A549 (cell line): ENCODE results near the gene ANKRD12. TPM values are rescaled to one million over a fixed set of nuclear protein-coding genes. Genes with fewer than 3 reads are reported as not detected.

Experiments
- ATAC-seq, 2 experiments: fragments of 200-7000 bp in 1 of 2; fragments of >200 bp in 1 of 2; cut with Nextera tagmentation in 1 of 2; cut with Tn5 transposase in 1 of 2; 3 replicates each; pipeline versions ENCODE4 v1.8.0 to v1.9.1; 2018 to 2020; ENCODE audit warnings: mild to moderate bottlenecking in 1 of 2, moderate library complexity in 1 of 2
- CTCF ChIA-PET: fragments of 300-600 bp; sonication (Branson Sonifier 250); formaldehyde crosslinking; extraction: SDS; loops from one replicate; lab custom pipeline; 2021; ENCODE audit warnings: antibody characterized with exemption, inconsistent platforms; lab: Yijun Ruan, JAX
- POLR2A ChIA-PET: fragments of 350-600 bp; formaldehyde crosslinking; extraction: SDS; loops from one replicate; lab custom pipeline; 2021; ENCODE audit warnings: antibody characterized with exemption, inconsistent platforms; lab: Yijun Ruan, JAX
- DNase-seq, 2 experiments: peaks; one replicate each; pipeline versions ENCODE4 v3.0.0 to v3.0.0-alpha.2; 2011 to 2016; ENCODE audit warnings: low read depth in 1 of 2, low spot score in 1 of 2
- FAIRE-seq: peaks from 2 replicates; lab custom pipeline; 2011; peaks lifted over from hg19 to GRCh38; lab: Jason Lieb, UNC
- H3K27ac ChIP-seq, 2 experiments: fragments of >200 bp; sonication (Bioruptor Twin); formaldehyde crosslinking; 3 replicates each; pipeline ENCODE4 v1.5.1; 2016 to 2017
- H3K4me1 ChIP-seq: fragments of >200 bp; sonication (Bioruptor Twin); formaldehyde crosslinking; 3 replicates; pipeline ENCODE4 v1.6.1; 2016
- H3K4me2 ChIP-seq: fragments of >200 bp; sonication (Bioruptor Twin); formaldehyde crosslinking; 3 replicates; pipeline ENCODE4 v1.6.1; 2016
- H3K4me3 ChIP-seq: fragments of >200 bp; sonication (Bioruptor Twin); formaldehyde crosslinking; 3 replicates; pipeline ENCODE4 v1.5.1; 2016
- H3K9me3 ChIP-seq: fragments of >200 bp; sonication (Bioruptor Twin); formaldehyde crosslinking; 3 replicates; pipeline ENCODE4 v1.6.1; 2016
- CEBPB ChIP-seq, 2 experiments: fragments of >200 bp in 1 of 2; sonication (Bioruptor Twin) in 1 of 2; formaldehyde crosslinking in 1 of 2; IDR thresholded peaks; 2 replicates each; pipeline ENCODE4 v1.6.1; 2012 to 2016
- CHD4 ChIP-seq: fragments of 200-600 bp; sonication (generic); IDR thresholded peaks from 2 replicates; pipeline ENCODE4 v1.6.1; 2016; ENCODE audit warnings: antibody characterized with exemption, mild to moderate bottlenecking, borderline replicate concordance
- FOXS1 ChIP-seq: fragments of 250-450 bp; sonication (Bioruptor Pico); IDR thresholded peaks from 2 replicates; pipeline ENCODE4 v1.5.0; 2020; ENCODE audit warnings: mild to moderate bottlenecking, moderate library complexity
- HDAC2 ChIP-seq: fragments of 200-600 bp; sonication (generic); IDR thresholded peaks from 2 replicates; pipeline ENCODE4 v1.6.1; 2016
- HOXA7 ChIP-seq: fragments of 250-450 bp; sonication (Bioruptor Pico); IDR thresholded peaks from 2 replicates; pipeline ENCODE4 v1.5.0; 2020; ENCODE audit warnings: mild to moderate bottlenecking, moderate library complexity
- HOXB13 ChIP-seq: fragments of 250-450 bp; sonication (Bioruptor Pico); IDR thresholded peaks from 2 replicates; pipeline ENCODE4 v1.5.0; 2020; ENCODE audit warnings: low read depth, mild to moderate bottlenecking, moderate library complexity
- JUN ChIP-seq, 2 experiments: fragments of >200 bp; sonication (Bioruptor Twin); formaldehyde crosslinking; IDR thresholded peaks; 2 replicates in 1 of 2; 3 replicates in 1 of 2; pipeline ENCODE4 v1.6.1; 2016 to 2017
- JUNB ChIP-seq: fragments of >200 bp; sonication (Bioruptor Twin); formaldehyde crosslinking; IDR thresholded peaks from 2 replicates; pipeline ENCODE4 v1.6.1; 2016
- KDM1A ChIP-seq: fragments of 200-600 bp; sonication (generic); IDR thresholded peaks from 2 replicates; pipeline ENCODE4 v1.6.1; 2016; ENCODE audit warnings: low read depth, mild to moderate bottlenecking
- KDM5A ChIP-seq: fragments of 200-600 bp; sonication (generic); IDR thresholded peaks from 2 replicates; pipeline ENCODE4 v1.6.1; 2016; ENCODE audit warnings: antibody characterized with exemption, mild to moderate bottlenecking
- NR3C1 ChIP-seq: fragments of >200 bp; sonication (Bioruptor Twin); formaldehyde crosslinking; IDR thresholded peaks from 3 replicates; pipeline ENCODE4 v1.6.1; 2017
- PHF8 ChIP-seq: fragments of 200-600 bp; sonication (generic); IDR thresholded peaks from 2 replicates; pipeline ENCODE4 v1.6.1; 2016; ENCODE audit warnings: low read depth, mild to moderate bottlenecking, antibody characterized with exemption, moderate library complexity, borderline replicate concordance
- POLR2A ChIP-seq: IDR thresholded peaks from 2 replicates; pipeline ENCODE4 v1.6.1; 2012; ENCODE audit warnings: mild to moderate bottlenecking, low read length
- POLR2AphosphoS2 ChIP-seq: conservative IDR thresholded peaks from 2 replicates; pipeline ENCODE4 v1.6.1; 2012; ENCODE audit warnings: low read length, improper control_type of control experiment, inconsistent platforms
- RAD21 ChIP-seq, 2 experiments: fragments of >200 bp in 1 of 2; sonication (Bioruptor Twin) in 1 of 2; formaldehyde crosslinking in 1 of 2; IDR thresholded peaks in 1 of 2; conservative IDR thresholded peaks in 1 of 2; 2 replicates in 1 of 2; 3 replicates in 1 of 2; pipeline ENCODE4 v1.6.1; 2012 to 2018; ENCODE audit warnings: inconsistent platforms in 1 of 2
- RARB ChIP-seq: fragments of 250-450 bp; sonication (Bioruptor Pico); IDR thresholded peaks from 2 replicates; pipeline ENCODE4 v1.8.0; 2021; ENCODE audit warnings: mild to moderate bottlenecking, moderate library complexity
- RNF2 ChIP-seq: fragments of 200-600 bp; sonication (generic); IDR thresholded peaks from 2 replicates; pipeline ENCODE4 v1.6.1; 2016; ENCODE audit warnings: low read depth, mild to moderate bottlenecking, antibody characterized with exemption, moderate library complexity, borderline replicate concordance
- TFCP2L1 ChIP-seq: fragments of 250-450 bp; sonication (Bioruptor Pico); IDR thresholded peaks from 2 replicates; pipeline ENCODE4 v1.5.0; 2021; ENCODE audit warnings: mild to moderate bottlenecking
- TP53 ChIP-seq: fragments of 250-450 bp; sonication (Bioruptor Pico); IDR thresholded peaks from 2 replicates; pipeline ENCODE4 v1.5.0; 2021; ENCODE audit warnings: mild to moderate bottlenecking, moderate library complexity
- ZC3H11A ChIP-seq: fragments of 450-650 bp; IDR thresholded peaks from 2 replicates; pipeline ENCODE4 v1.6.1; 2014; ENCODE audit warnings: antibody characterized with exemption, mild to moderate bottlenecking
- ZSCAN20 ChIP-seq: fragments of 250-450 bp; sonication (Bioruptor Pico); IDR thresholded peaks from 2 replicates; pipeline ENCODE4 v1.8.0; 2022; ENCODE audit warnings: mild to moderate bottlenecking, moderate library complexity
- WGBS: methylation state at CpG from one replicate; pipeline ENCODE4 v1.1.6; 2017; ENCODE audit errors: missing lambda C conversion rate; 5-methylcytosine and 5-hydroxymethylcytosine counted together
- polyA plus RNA-seq, 4 experiments: library from polyadenylated mRNA; depleted of rRNA in 3 of 4; stranded (reverse); fragments of >200 nt; fragmentation: RNase III in 1 of 4; extraction: RNeasy Plus Mini Kit Qiagen cat#74134 plus additional on column Dnase treatment in 1 of 4; gene quantifications; 2 replicates in 3 of 4; 3 replicates in 1 of 4; pipeline ENCODE4 v1.2.3, GENCODE V29; 2011 to 2017
- TF ChIP-seq, protein P1 (sequence below): fragments of 200-600 bp; sonication (generic); IDR thresholded peaks from 2 replicates; pipeline ENCODE4 v1.6.1; 2016; ENCODE audit warnings: antibody characterized with exemption, mild to moderate bottlenecking, moderate library complexity
- TF ChIP-seq, protein P2 (sequence below): fragments of 250-450 bp; sonication (Bioruptor Pico); IDR thresholded peaks from 2 replicates; pipeline ENCODE4 v1.5.0; 2020; ENCODE audit warnings: low read depth, mild to moderate bottlenecking, moderate library complexity
- TF ChIP-seq, protein P3 (sequence below): fragments of >200 bp; sonication (Bioruptor Twin); formaldehyde crosslinking; IDR thresholded peaks from 2 replicates; pipeline ENCODE4 v1.6.1; 2016

ANKRD12 gene
- polyA plus RNA-seq, 2 of the 4 experiments (the other 2 are of a cell fraction), result 2.7 to 7.3 TPM

DNA sequence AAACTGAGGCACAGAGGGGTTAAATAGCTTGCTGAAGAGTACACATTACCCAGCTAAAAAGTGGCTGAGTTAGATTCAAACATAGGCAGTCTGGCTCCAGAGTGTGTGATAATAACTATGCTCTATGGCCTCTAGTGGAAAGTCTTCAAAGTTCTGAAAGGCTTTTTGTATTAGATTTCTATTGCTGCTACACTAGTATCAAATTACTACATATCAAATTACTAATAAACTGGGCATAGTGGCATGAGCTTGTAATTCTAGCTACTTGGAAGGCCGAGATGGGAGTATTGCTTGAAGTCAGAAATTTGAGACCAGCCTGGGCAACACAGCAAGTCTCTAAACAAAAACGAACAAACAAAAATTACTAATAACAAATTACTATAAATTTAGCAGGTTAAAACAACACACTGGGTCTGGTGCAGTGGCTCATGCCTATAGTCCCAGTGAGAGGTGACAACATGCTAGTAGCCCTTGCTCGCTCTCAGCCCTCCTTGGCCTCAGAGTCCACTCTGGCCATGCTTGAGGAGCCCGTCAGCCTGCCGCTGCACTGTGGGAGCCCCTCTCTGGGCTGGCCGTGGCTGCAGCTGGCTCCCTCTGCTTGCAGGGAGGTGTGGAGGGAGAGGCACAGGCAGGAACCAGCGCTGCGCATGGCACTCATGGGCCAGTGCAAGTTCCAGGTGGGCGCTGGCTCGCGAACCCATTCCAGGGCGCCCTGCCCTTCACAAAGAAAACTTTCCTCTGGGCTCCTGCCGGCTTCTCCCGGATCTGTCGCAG, 159.8 kb downstream of the ANKRD12 start:
- Histone ChIP-seq H3K9me3 (peaks cover 6% of the 10 kb centered on the region), H3K27ac (no peak overlapping the region), H3K4me1 (no peaks in the 10 kb centered on the region), H3K4me3 (no peak overlapping the region), H3K4me2 (no peak overlapping the region)
- ChIA-PET CTCF (no interaction called here), POLR2A (no interaction called here)
- DNase-seq, result no peak
- no peak for FAIRE-seq
- WGBS, result 32% methylated on average over 3 of the region's 15 CpGs
- ATAC-seq, result no peak
- TF ChIP-seq TFCP2L1 (CRISPR knock-in tag) (no peak), TP53 (no peak), HOXA7 (CRISPR knock-in tag) (no peak), NR3C1 (no peak), RAD21 (conservative IDR thresholded peaks at IDR 0.05 in 1 of 2, IDR thresholded peaks at IDR 0.05 in 1 of 2) (no peak), POLR2AphosphoS2 (no peak)
- TF ChIP-seq, protein P1, sequence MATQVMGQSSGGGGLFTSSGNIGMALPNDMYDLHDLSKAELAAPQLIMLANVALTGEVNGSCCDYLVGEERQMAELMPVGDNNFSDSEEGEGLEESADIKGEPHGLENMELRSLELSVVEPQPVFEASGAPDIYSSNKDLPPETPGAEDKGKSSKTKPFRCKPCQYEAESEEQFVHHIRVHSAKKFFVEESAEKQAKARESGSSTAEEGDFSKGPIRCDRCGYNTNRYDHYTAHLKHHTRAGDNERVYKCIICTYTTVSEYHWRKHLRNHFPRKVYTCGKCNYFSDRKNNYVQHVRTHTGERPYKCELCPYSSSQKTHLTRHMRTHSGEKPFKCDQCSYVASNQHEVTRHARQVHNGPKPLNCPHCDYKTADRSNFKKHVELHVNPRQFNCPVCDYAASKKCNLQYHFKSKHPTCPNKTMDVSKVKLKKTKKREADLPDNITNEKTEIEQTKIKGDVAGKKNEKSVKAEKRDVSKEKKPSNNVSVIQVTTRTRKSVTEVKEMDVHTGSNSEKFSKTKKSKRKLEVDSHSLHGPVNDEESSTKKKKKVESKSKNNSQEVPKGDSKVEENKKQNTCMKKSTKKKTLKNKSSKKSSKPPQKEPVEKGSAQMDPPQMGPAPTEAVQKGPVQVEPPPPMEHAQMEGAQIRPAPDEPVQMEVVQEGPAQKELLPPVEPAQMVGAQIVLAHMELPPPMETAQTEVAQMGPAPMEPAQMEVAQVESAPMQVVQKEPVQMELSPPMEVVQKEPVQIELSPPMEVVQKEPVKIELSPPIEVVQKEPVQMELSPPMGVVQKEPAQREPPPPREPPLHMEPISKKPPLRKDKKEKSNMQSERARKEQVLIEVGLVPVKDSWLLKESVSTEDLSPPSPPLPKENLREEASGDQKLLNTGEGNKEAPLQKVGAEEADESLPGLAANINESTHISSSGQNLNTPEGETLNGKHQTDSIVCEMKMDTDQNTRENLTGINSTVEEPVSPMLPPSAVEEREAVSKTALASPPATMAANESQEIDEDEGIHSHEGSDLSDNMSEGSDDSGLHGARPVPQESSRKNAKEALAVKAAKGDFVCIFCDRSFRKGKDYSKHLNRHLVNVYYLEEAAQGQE, result no peak

DNA sequence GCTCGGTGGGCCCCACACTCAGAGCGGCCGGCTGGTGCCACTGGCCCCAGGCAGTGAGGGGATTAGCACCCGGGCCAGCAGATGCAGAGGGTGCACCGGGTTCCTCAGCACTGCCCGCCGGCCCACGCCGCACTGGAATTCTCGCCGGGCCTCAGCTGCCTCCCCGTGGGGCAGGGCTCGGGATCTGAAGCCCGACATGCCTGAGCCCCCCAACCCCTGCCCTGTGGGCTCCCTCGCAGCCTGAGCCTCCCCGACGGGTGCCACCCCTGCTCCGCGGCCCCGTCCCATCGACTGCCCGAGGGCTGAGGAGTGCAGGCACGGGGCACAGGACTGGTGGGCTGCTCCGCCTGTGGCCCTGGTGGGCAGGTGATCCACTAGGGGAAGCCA, 160.4 kb downstream of the ANKRD12 start:
- TF ChIP-seq ZSCAN20 (CRISPR knock-in tag) (no peak), CEBPB (IDR thresholded peaks at IDR 0.05) (no peak), JUN (IDR thresholded peaks at IDR 0.05) (no peak), CHD4 (no peak), NR3C1 (no peak), HOXB13 (CRISPR knock-in tag) (no peak), PHF8 (no peak), TP53 (no peak), KDM1A (no peak), KDM5A (no peak), FOXS1 (CRISPR knock-in tag) (no peak), RARB (CRISPR knock-in tag) (no peak), JUNB (no peak), RNF2 (no peak), POLR2A (no peak), HDAC2 (no peak), ZC3H11A (no peak)
- TF ChIP-seq, protein P2, sequence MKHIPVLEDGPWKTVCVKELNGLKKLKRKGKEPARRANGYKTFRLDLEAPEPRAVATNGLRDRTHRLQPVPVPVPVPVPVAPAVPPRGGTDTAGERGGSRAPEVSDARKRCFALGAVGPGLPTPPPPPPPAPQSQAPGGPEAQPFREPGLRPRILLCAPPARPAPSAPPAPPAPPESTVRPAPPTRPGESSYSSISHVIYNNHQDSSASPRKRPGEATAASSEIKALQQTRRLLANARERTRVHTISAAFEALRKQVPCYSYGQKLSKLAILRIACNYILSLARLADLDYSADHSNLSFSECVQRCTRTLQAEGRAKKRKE (CRISPR knock-in tag), result no peak
- TF ChIP-seq, protein P3, sequence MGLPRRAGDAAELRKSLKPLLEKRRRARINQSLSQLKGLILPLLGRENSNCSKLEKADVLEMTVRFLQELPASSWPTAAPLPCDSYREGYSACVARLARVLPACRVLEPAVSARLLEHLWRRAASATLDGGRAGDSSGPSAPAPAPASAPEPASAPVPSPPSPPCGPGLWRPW, result no peak
- Histone ChIP-seq H3K4me1 (no peaks in the 10 kb centered on the region), H3K4me3 (no peak overlapping the region), H3K27ac (no peak overlapping the region), H3K9me3 (peaks cover 6% of the 10 kb centered on the region), H3K4me2 (no peak overlapping the region)
- WGBS, result 86% methylated on average over 7 of the region's 24 CpGs
- ChIA-PET CTCF (no interaction called here), POLR2A (no interaction called here)
- DNase-seq (no peak), ATAC-seq (no peak), FAIRE-seq (no peak)
